ENCODE measurements around the gene HSBP1L1.
"Not testable (repeated sequence)": the region's sequence is repeated elsewhere in the genome, so short reads cannot be mapped to it uniquely, and the experiment has no call there.

HSBP1L1 gene

DNA sequence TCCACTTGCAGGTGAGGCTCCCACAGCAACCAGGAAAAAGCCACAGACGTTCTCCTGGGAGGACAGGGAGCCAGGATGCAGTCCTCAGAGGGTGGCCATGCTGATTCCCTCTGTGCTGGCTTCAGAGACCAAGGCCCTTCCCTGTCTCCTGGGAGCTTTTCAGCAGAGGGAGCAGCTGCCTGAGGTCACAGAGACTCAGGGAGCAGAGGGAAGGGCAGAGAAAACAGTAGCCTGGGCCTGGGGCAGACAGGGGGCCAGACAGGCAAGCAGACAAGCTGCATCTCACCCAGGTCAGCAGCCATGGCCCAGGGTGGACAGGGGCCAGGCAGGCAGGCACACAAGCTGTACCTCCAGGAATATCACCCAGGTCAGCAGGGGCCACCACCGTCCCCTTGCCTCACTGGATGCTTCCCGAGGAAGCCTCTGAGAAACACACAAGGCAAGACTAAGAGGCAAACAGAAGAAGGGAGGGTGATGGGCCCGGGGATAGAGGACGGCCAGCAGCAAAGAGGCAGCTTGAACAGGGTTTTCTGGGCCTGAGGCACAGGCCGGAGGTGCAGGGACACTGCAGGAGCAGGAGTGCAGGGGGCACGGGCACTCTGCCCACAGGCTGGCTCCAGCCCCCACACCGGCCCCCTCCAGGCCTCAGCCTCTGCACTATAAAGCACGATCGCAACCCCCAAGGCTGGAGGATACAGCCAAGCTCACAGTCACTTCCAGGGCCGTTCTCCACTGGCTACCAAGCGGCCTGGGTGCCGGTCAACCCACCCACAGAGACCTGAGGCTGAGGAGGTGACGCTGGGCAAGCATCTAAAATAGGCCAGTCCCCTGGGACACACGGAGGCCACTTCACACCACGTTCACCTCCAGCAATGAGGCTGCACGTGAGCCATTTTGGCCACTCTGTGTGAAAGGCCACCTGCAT lies 19.1 kb upstream of the HSBP1L1 start:
- DNase-seq (ENCODE audit: low spot score) = no peak

DNA sequence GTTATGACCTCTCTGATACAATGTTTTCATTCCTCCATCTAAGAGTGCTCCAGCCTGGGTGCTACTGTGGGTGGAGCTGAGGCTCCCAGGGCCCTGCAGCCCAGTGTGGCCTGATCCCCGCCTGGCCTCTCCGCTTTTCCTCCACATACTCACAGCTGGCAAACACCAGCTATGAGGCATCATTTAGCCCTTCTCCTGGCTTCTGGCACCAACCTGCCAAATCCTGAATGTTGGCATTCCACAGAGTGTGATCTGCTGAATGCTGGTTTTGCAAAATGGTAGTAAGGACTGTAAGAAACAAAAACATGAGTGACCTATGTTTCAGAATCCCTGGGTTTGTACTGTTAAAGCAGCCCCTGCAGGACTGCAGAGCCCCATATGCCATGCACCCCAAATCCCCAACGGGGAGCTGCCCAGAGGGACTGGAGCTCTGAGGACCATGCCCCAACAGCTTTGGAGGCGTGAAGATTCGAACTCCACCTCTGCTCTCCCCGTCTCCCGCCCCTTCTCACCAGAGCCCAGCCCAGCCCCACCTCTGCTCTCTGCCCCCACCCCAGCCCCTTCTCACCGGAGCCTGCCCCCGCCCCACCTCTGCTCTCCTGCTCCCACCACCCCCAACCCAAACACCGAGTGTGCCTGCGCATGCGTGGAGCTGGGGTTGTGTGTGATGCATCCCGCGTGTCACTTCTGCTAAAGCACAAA lies 17.2 kb upstream of the HSBP1L1 start:
- DNase-seq (ENCODE audit: low spot score) = no peak

DNA sequence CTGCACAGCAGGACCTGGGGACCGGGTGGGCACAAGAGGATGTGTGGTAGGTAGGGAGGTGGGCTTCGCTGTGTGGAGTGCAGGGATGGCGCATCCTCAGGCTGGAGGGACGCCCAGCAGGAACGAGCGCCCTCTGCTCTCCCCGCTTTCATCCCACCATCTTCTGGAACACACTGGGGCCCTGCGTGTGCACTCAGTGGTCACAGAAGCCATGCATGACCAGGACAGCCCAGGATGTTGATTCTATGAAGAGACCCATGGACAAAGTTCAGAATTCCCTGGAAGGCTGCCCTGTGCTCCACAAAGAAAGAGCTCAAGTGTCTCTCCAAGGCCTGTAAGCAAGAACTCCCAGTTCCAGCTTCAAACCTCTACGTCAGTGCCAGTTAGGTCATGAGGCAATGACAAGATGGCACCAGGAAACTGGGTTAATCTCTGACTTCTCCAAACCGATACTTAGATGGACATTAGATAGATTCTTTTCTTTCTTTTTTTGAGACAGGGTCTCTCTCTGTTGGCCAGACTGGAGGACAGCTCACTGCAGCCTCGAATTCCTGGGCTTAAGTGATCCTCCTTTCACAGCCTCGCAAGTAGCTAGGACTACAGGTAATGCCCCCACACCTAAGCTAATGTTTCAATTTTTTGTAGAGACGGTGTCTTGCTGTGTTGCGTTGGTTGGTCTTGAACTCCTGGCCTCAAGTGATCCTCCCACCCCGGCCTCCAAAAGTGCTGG lies 16.4 kb upstream of the HSBP1L1 start:
- DNase-seq (ENCODE audit: low spot score) = no peak

DNA sequence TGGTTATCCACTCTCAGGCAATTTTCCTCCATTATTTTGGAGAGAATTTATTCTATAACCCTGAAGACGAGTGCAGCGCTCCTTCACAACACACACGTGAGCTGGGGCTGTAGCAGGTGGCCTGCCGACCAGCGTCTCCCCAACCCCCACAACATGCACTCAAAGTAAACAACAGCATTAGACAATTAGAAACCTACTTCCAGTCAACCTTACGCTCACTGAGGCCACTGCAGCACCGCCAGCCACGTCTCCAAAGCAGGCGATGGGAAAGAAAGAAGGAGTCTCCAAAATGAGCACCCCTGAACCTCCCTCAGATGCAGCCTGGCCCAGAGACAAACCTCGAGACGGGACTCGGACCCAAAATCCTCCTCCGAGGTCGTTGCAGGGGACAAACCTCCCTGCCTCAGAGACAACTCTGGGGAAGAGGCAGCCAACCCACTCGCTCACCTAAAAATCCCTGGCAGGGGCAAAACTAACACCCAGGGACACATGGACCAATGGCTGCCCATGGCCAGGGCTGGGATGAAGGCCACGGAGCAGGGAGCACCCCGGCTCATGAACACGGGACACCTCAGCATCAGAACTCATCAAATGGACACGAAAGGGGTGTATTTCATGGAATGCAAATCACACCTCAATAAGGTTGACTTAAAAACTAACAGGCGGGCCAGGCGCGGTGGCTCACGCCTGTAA lies 15.6 kb upstream of the HSBP1L1 start:
- no peak for DNase-seq (ENCODE audit: low spot score)

DNA sequence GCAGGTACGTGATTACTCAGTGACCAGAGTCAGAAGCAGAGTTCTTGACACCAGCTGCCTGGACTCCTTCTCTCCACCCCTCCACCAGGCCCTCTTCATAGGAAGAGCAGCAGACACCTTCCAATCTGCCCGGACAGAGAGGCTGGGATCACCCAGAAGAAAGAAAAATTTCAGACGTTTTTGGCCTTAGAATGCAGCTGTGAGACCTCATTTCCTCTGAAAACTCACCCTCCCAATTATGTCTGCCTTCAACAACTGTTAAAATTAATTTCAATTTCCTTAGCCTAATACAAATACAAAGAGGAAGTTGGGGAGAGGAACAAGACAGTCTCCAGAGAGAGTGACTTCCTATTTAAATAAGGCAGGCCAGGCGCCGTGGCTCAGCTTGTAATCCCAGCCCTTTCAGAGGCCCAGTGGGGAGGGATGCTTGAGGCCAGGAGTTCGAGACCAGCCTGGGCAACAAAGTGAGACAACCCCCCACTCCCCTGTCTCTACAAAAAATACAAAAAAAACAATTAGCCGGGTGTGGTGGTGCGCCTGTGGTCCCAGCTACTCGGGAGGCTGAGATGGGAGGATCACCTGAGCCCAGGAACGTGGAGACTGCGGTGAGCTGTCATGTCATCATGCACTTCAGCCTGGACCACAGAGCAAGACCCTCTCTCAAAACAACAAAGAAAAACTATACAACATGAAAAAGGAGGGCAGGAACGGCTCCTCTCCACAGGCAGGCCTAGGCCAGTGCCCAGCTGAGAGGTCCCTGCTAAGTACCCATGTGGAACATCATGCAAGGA lies 14.6 kb upstream of the HSBP1L1 start:
- no peak for DNase-seq (ENCODE audit: low spot score)

DNA sequence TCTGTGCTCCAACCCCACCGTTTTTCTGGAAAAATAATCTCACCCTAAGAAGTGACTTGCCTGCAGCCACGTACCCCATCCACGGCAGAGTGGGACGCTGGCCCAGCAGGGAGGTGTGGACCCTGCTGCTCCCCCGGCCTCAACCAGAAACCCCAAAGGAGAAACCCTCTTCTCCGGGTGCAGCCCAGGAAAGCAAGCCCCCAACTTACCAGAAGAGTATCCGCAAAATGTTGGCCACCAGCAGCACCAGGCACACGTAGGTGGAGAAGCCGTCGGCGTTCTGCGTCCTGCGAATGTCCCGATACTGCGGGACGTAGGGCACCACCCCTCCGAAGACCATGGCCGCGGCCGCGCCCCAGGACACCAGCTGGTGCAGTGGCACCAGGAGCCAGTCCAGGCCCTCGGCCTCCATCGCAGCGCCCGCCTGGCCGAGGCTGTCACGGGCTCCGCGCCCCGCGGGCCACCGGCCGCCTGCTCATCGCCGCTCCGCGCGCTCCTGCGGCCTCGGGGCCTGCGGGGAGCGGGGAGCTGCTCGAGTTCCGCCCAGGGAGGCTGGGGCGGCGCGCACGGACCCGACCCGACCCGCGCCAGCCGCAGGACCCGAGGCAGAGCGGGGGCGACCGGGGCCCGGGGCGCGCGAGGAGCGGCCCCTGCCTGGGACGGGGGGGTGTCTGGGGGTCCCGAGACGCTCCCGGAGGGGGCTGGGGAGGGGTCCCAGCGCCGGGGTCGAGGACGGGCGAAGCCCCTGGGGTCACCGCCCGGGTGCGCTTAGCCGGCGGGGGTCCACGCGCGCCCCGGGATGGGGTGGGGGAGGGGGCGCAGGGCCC lies 13.7 kb upstream of the HSBP1L1 start:
- DNase-seq (ENCODE audit: low spot score) = no peak

DNA sequence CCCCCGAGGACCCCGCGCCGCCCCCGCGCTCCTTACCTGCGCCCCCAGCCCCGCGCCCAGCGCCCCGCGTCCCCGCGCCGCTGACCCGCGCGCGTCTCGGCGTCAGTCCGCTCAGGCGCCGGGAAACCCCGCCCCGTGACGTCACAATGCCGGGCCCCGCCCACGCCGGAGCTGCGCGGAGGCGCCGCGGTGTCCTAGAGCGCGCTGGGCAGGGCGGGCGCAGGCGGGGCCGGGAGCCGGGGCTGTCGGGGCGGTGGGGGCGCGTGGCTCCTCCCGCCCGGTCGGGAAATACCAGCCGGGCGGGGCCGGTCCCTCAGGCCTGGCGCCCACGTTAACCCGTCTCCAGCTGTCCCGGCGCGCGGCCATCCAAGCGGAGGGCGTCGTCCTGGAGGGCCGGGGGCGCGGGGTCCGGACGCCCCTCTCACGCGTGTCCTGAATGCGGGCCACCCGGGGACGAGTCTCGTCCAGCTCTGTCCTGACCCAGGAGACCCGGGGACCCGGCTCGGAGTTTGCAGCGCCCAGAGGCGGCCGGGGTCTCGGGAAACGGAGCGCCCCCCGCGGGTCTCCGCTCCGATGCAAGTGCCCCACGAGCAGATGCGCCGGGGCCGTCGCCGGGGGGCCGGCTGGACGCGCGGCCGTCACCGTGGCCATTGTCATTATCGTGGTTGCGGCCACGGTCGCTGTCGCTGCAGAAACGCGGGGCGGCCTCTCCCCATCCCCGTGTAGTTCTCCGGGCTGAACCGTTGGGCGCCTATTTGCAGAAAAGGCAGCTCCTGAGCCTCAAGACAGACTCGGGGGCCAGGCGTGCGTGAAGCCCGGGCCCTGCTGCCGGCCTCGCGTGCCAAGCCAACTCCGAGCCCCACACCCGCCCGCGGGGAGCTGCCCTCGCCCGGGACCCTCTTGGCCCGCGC lies 12.6 kb upstream of the HSBP1L1 start, which contains the start of gene SLC66A2:
Gene SLC66A2 (minus strand): TSS at position 109 of the 911 bp plus-strand sequence. CDS start 727 bp downstream, outside the sequence.
- DNase-seq (ENCODE audit: low spot score) = peak; percentile 91

DNA sequence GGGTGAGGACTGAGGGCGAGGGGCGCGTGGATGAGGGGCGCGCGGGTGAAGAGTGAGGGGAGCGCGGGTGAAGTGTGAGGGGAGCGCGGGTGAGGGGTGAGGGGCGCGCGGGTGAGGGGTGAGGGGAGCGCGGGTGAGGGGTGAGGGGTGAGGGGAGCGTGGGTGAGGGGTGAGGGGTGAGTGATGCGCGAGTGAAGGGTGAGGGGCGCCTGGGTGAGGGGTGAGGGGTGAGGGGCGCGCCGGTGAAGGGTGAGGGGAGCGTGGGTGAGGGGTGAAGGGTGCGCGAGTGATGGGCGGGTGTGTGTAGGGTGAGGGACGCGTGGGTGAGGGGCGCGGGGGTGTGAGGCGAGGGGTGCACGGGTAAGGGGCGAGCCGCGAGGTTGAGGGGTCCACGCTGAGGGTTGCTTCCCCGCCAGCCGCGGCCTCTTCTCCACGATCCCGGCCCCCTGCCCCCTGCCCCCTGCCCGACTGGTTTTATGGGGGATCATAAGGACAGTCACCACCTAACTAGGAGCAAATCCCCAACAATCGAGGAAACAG lies 11.9 kb upstream of the HSBP1L1 start:
- DNase-seq (ENCODE audit: low spot score) = no peak

DNA sequence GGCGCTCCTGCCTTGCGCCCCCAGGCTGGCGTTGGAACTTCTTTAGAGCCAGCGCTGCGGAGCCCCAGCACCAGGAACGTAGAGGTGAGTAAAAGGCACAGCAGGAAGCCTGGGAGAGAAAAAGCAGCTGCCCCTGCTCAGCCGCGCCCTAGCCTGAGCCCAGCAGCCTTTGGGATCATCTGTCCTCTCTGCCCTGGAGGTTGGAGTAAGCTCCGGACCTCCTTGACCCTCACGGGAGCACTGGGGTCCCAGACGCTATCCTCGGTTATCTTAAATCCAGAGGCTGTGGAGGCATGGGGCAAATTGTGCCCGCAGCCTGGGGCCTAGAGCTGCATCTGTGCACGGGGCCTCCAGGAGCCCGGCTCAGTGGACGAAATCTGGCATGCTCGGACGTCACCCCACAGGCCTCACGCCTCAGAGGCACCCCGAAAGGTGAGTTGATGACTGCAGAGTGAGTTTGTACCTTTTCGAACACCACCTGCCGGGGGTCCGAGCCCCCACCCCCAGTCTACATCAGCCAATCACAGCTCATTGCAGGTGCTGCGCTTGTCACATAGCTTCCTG lies 11.4 kb upstream of the HSBP1L1 start:
- DNase-seq (ENCODE audit: low spot score) = no peak

DNA sequence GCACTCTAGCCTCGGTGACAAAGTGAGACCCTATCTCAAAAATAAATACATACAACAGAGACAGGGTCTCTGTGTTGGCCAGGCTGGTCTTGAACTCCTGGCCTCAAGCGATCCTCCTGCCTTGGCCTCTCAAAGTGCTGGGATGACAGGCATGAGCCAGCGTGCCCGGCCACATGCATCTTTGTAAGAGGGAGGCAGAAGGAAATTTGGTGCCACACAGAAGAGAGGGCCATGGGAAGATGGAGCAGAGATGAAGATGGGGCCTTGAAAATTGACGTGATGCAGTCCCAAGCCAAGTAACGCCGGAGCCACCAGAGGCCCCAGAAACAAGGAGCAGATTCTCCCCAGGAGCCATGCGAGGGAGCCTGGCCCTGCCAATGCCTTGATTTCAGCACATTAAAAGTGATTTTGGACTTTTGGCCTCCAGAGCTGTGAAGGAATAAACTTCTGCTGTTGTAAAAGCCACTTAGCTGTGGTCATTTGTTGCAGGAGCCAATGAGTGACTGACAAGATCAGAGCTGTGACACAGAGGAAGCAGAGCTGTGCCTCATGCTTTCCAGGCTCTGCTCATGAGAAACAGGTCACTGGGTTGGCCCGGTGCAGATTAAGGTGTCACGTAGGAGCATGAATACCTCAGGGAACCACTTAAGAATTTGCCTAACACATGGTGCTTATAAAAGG lies 10.3 kb upstream of the HSBP1L1 start:
- DNase-seq (ENCODE audit: low spot score) = no peak

DNA sequence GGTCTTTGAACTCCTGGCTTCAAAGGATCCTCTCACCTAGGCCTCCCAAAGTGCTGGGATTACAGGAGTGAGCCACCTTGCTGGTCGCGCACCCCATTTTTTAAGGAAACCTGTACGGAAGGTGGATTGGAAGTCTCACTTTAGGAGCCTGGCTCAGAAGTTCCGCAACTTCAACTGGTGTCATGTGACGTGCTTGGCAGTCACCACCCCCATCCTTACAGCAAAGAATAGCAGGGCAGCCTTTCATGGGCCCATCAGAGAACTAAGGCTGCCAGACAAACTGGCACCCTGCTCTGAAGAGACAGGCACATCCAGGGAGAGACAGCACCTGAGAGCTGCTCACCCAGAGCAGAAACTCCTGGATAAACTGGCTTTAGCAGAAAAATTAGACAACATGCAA lies 9.7 kb upstream of the HSBP1L1 start:
- no peak for DNase-seq (ENCODE audit: low spot score)

DNA sequence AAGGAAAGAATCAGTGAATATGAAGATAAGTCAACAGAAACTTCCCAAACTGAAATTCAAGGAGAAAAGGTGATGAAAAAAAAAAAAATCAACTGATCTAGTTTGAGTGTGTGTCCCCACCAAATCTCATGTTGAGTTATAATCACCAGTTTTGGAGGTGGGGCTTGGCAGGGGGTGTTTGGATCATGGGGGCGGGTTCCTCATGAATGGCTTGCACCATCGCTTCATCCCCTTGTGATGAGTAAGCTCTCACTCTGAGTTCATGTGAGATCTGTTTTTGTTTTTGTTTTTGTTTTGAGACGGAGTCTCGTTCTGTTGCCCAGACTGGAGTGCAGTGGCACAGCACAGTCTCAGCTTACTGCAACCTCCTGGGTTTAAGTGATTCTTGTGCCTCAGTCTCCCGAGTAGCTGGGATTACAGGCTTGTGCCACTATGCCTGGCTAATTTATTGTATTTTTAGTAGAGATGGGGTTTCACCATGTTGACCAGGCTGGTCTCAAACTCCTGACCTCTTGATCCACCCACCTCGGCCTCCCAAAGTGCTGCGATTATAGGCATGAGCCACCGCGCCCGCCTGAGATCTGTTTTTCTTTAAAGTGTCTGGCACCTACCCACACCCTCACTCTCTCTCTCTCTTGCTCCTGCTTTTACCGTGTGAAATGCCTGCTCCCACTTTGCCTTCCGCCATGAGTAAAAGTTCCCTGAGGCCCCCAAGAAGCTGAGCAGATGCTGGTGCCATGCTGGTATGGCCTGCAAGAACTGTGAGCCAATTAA lies 9.0 kb upstream of the HSBP1L1 start:
- no peak for DNase-seq (ENCODE audit: low spot score)

DNA sequence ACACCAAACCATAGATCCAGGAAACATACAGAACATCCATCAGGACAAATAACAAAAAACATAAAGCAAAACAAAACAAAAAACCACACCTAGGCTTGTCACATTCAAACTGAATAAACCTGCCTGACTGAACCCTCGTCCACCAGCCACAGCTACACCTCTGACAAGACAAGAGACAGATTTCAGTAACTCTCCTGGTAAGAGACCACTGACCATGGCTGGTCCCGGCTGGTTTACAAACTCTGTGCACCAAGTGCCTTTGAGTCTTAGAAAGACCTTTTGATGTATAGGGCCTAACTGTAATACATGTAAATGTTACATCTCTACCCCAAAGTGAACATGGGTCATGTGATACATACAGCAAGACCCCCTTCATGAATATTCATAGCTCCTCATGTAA lies 8.2 kb upstream of the HSBP1L1 start:
- DNase-seq (ENCODE audit: low spot score) = no peak

DNA sequence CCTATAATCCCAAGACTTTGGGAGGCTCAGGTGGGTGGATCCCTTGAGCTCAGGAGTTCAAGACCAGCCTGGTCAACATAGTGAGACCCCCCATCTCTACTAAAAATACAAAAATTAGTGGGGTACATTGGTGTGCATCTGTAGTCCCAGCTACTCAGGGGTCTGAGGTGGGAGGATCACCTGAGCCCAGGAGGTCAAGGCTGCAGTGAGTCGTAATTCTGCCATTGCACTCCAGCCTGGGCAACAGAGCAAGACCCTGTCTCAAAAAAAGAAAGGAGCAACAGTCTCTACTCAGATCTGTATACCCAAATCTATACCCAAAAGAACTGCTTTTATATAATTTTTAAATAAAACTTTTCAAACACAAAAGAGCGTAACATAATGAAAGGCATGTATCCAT lies 5.5 kb upstream of the HSBP1L1 start:
- no peak for DNase-seq (ENCODE audit: low spot score)

DNA sequence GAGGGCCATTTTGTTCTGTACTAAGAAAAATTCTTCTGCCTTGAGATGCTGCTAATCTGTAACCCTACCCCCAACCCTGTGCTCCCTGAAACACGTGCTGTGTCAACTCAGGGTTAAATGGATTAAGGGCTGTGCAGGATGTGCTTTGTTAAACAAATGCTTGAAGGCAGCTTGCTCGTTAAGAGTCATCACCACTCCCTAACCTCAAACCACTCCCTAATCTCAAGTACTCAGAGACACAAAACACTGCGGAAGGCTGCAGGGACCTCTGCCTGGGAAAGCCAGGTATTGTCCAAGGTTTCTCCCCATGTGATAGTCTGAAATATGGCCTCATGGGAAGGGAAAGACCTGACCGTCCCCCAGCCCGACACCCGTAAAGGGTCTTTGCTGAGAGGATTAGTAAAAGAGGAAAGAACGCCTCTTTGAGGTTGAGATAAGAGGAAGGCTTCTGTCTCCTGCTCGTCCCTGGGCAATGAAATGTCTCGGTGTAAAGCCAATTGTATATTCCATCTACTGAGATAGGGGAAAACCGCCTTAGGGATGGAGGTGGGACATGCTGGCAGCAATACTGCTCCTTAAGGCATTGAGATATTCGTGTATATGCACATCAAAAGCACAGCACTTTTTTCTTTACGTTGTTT lies 4.2 kb upstream of the HSBP1L1 start:
- DNase-seq (ENCODE audit: low spot score) = not testable (repeated sequence)

DNA sequence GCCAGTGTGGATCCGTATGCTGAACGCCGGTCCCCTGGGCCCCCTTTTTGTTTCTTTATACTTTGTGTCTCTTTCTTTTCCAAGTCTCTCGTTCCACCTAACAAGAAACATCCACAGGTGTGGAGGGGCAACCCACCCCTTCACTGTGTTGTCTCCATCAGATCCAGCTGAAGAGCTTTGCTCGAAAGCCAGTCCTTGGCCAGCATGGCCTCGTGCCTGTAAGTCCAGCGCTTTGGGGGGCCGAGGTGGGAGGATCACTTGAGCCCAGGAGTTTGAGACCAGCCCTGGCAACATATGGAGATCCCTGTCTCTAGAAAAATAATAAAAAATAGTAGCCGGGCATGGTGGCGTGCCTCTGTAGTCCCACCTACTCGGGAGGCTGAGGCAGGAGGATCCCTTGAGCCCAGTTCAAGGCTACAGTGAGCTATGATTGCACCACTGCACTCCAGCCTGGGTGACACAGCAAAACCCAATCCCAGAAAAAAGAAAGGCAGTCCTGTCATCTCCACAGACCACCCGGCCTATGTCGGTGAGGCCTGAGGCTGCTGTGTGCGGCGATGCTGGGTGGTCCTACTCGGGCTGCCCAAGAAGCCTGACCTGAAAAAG lies 3.4 kb upstream of the HSBP1L1 start:
- no peak for DNase-seq (ENCODE audit: low spot score)
